Stimulated activated CD4-positive, alpha-beta T cell treated with anti-CD3 and anti-CD28 coated beads, Interleukin-15, amount 100 ng/mL, for 24 hours (primary cell): ENCODE measurements around the gene ACBD6.
"Not testable (repeated sequence)": the region's sequence is repeated elsewhere in the genome, so short reads cannot be mapped to it uniquely, and the experiment has no call there.

Experiments
- DNase-seq: peaks from one replicate; pipeline ENCODE4 v3.0.0-alpha.2; 2020

ACBD6 gene

GRCh38 chr1:180502361-180503279 is at the start of gene ACBD6:
Gene ACBD6, minus strand, starts transcription at chr1:180502577. Its CDS starts 311 bp downstream, at chr1:180502266.
- peak; percentile 91 for DNase-seq

GRCh38 chr1:180551997-180552396 is 49.6 kb upstream of the ACBD6 start:
- no peak for DNase-seq

GRCh38 chr1:180550241-180550640 is 47.9 kb upstream of the ACBD6 start:
- DNase-seq, result no peak

GRCh38 chr1:180549770-180550169 is 47.4 kb upstream of the ACBD6 start:
- DNase-seq, result not testable (repeated sequence)

- no peak for DNase-seq
Observed at GRCh38 chr1:180548686-180549317, 46.4 kb upstream of the ACBD6 start.

GRCh38 chr1:180545991-180546390 is 43.6 kb upstream of the ACBD6 start:
- no peak for DNase-seq

- no peak for DNase-seq
Observed at GRCh38 chr1:180544050-180544449, 41.7 kb upstream of the ACBD6 start.

- no peak for DNase-seq
Observed at GRCh38 chr1:180542838-180543145, 40.4 kb upstream of the ACBD6 start.

GRCh38 chr1:180542113-180542837 is 39.9 kb upstream of the ACBD6 start:
- DNase-seq, result no peak

GRCh38 chr1:180540697-180541594 is 38.6 kb upstream of the ACBD6 start:
- no peak for DNase-seq

GRCh38 chr1:180539136-180539535 is 36.8 kb upstream of the ACBD6 start:
- no peak for DNase-seq

- DNase-seq, result no peak
Observed at GRCh38 chr1:180536821-180537372, 34.5 kb upstream of the ACBD6 start.

GRCh38 chr1:180535418-180535999 is 33.1 kb upstream of the ACBD6 start:
- no peak for DNase-seq

- no peak for DNase-seq
Observed at GRCh38 chr1:180534214-180534613, 31.8 kb upstream of the ACBD6 start.

- peak; percentile 80 for DNase-seq
Observed at GRCh38 chr1:180533266-180533987, 31.1 kb upstream of the ACBD6 start.

GRCh38 chr1:180532854-180533253 is 30.5 kb upstream of the ACBD6 start:
- DNase-seq, result no peak

GRCh38 chr1:180530501-180530900 is 28.1 kb upstream of the ACBD6 start:
- no peak for DNase-seq

- DNase-seq, result no peak
Observed at GRCh38 chr1:180528868-180529470, 26.6 kb upstream of the ACBD6 start.

GRCh38 chr1:180527101-180527669 is 24.8 kb upstream of the ACBD6 start:
- DNase-seq, result no peak

GRCh38 chr1:180525715-180526039 is 23.3 kb upstream of the ACBD6 start:
- no peak for DNase-seq
